Erythroblast (primary cell): ENCODE data around the gene LHX4.

Source experiments
- GATA1 ChIP-seq: IDR thresholded peaks from 2 replicates; pipeline ENCODE4 v1.6.1; 2011; ENCODE audit warnings: low read depth, mild to moderate bottlenecking, control low read depth, low read length, moderate library complexity
- POLR2A ChIP-seq: IDR thresholded peaks from 2 replicates; pipeline ENCODE4 v1.6.1; 2011; ENCODE audit warnings: mild to moderate bottlenecking, low read length

DNA sequence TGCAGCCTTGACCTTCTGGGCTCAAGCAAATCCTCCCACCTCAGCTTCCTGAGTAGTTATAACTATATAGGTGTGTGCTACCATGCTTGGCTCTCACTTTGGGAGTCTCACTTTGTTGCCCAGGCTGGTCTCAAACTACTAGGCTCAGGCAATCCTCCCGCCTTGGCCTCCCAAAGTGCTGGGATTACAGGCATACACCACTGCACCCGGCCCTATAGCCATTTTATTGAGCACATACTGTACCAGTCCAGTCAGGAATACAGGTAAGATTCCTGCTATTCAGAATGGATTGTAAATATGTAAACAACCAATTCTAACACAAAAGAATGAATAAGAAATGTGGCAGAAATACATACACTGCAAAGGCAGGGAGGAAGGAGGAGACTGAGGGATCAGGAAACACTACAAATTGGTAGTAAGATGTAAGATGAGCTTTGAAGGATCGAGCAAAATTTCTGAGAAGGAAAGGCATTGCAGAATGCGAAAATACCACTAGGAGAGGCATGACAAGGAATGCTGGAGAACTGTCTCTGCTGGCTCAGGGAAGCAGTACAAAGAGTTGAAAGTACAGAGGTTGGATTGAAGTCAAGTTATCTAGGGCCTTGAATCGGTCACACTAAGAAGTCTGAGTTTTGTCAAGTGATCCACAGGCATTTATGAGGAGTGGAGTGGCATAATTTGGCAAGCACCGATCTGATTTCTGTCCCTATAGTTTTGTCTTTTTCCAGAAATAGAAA is 60.4 kb downstream of the LHX4 start:
- TF ChIP-seq POLR2A (no peak), GATA1 (no peak)
